Skin epidermis (tissue), 12 donors: ENCODE measurements around the gene TMEM63C.

Experiments used
- H3K27ac ChIP-seq, 21 experiments: fragments of 200-600 bp; sonication (generic) in 11 of 21; one replicate each; pipeline ENCODE4 v1.5.0; 2020; ENCODE audit warnings: mild to moderate bottlenecking in 3 of 21, inconsistent platforms in 2 of 21, moderate library complexity in 2 of 21
- H3K4me3 ChIP-seq, 7 experiments: fragments of 200-600 bp; sonication (generic) in 2 of 7; one replicate each; pipeline ENCODE4 v1.5.0; 2020; ENCODE audit warnings: inconsistent platforms in 2 of 7, mild to moderate bottlenecking in 2 of 7, moderate library complexity in 1 of 7

TMEM63C gene

DNA sequence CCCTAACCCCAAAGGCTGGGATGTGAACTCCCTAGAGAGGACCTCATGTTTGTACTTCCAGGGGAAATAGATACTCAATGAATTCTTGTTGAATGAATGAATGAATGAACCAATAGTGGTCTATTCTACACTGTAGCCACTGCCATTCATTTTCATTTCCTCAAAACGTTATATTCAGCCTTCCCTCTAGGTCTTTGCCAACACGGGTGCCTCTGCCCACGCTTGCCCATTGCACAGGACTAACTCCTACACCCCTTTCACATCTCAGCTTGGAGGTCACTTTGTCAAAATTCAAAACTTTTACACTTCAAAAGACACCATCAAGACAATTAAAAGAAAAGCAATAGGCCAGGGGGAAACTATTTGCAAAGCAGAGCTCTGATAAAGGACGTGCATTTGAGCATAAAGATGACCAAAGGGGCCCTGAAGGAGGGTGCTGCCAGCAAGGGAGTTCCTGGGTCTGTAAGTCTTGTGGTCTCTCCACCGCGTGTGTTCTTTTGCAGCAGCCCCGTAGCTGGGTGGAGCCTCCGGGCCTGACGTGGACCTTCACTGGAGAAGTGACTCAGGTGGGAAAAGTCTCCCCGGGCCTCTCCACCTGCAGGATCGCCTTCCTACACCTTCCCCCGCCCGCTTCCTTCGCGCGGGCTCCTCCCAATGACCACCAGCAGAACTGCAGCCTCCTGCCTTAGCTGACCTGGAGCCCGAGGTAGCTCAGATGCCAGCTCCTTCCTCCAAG is 31.5 kb downstream of the TMEM63C start:
- Histone ChIP-seq H3K4me3 (no peak overlapping the region), H3K27ac (no peak overlapping the region)

GRCh38 chr14:77213679-77214016 is 32.0 kb downstream of the TMEM63C start:
- no peak overlapping the region for H3K4me3 ChIP-seq
- H3K27ac ChIP-seq, result no peak overlapping the region

DNA sequence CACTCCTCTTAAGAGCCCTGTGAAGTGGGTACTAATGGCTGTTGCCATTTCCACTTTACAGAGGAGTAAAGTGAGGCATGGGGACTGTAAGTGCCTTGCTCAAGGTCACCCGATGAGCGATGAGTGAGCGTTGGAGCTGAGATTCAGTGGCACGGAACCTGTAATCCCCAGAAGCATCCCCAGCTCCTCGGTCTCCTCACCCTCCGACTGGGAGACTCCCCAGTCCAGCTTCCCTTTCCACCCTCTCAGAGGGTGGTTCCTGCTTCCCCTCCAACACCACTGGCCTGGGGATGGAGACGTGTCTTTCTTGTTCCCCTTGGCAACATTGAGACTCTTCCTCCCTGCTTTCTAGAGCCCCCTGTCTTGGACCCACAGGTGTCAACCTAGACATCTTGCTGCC is 32.6 kb downstream of the TMEM63C start:
- H3K4me3 ChIP-seq, result no peak overlapping the region
- H3K27ac ChIP-seq, result no peak overlapping the region

- H3K4me3 ChIP-seq, result no peak overlapping the region
These were observed 36.0 kb downstream of the TMEM63C start for GRCh38 chr14:77217551-77217950.

DNA sequence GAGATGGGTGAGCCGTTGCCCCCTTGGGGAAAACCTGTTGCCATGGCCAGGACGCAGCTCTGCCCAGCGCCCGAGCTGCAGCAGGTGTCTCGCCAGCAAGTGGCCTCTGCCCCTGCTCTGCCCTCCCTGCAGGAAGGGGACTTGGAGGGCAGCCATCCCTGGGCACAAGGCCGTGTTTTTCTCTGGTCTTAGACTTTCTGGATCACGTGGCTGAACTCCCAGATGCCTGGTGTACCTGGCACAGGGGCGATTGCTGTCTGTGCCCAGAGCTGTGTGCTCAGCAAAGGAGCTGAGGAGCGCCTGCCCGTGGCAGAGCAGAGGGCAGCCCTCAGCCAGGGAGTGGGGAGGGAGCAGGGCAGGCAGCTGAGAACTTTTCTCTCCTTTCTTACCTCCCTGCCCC is 38.0 kb downstream of the TMEM63C start:
- Histone ChIP-seq H3K4me3 (no peak overlapping the region), H3K27ac (no peak overlapping the region)

More at GRCh38 chr14:77217551-77217950, 36.0 kb downstream of the TMEM63C start:
- no peak overlapping the region for H3K27ac ChIP-seq

GRCh38 chr14:77220246-77221017 is 38.8 kb downstream of the TMEM63C start:
- Histone ChIP-seq H3K27ac (no peak overlapping the region), H3K4me3 (no peak overlapping the region)

DNA sequence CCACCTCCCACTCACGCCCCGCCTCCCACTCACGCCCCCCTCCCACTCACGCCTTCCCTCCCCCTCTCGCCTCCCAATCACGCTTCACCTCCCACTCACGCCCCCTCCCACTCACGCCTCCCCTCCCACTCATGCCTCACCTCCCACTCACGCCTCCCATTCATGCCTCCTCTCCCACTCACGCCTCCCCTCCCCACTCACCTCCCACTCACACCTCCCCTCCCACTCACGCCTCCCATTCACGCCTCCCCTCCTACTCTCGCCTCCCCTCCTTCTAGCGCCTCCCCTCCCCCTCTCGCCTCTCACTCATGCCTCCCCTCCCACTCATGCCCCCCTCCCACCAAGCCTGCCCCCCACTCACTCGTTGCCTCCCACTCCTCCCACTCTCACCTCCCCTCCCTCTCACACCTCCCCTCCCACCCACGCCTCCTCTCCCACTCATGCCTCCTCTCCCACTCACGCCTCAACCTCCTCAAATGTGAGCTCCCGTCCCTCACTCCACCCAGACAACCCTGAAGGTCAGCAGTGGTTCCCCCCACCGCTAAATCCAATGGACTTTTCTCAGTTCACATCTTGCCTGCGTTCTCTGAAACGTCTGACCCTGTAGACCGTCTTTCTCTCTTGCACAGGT is 39.8 kb downstream of the TMEM63C start:
- Histone ChIP-seq H3K4me3 (no peak overlapping the region), H3K27ac (no peak overlapping the region)

DNA sequence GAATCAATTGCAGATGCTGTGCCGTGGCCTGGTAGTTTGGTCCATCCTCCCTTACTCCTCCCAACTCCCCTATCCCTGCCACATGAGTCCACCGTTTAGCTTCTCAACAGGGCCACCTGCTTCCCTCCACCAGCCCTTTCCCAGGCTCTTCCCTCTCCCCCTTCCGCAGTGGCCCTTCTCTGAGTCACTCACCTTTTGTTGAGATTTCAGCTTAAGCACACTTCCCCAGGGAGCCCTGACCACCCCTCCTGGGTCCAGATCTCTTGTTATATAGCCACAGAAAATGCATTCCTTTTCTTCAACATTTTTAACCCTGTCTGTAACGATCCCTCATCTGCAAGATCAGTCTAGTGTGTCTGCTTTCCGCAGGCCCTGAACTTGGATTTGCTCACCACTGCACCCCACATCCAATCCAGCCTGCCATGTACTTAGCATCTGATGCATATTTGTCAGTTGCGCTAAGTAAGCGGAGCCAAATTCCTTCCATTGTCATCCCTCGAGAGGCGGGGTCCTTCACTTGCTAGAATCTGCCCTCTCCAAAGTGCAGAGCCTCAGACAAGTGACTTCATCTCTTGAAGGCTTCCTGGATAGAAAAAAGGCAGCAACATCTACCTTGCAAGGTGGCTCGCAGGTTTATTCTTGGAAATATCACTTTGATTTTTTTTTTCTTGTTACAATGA is 41.1 kb downstream of the TMEM63C start:
- no peak overlapping the region for H3K4me3 ChIP-seq
- no peak overlapping the region for H3K27ac ChIP-seq

GRCh38 chr14:77224212-77224611 is 42.6 kb downstream of the TMEM63C start:
- Histone ChIP-seq H3K27ac (no peak overlapping the region), H3K4me3 (no peak overlapping the region)

- Histone ChIP-seq H3K4me3 (no peak overlapping the region), H3K27ac (no peak overlapping the region)
These were observed 43.7 kb downstream of the TMEM63C start for GRCh38 chr14:77225254-77225653.

GRCh38 chr14:77225892-77226557 is 44.4 kb downstream of the TMEM63C start:
- H3K4me3 ChIP-seq, result no peak overlapping the region
- H3K27ac ChIP-seq, result no peak overlapping the region

- Histone ChIP-seq H3K4me3 (no peak overlapping the region), H3K27ac (no peak overlapping the region)
These were observed 46.5 kb downstream of the TMEM63C start for GRCh38 chr14:77228056-77228455.

DNA sequence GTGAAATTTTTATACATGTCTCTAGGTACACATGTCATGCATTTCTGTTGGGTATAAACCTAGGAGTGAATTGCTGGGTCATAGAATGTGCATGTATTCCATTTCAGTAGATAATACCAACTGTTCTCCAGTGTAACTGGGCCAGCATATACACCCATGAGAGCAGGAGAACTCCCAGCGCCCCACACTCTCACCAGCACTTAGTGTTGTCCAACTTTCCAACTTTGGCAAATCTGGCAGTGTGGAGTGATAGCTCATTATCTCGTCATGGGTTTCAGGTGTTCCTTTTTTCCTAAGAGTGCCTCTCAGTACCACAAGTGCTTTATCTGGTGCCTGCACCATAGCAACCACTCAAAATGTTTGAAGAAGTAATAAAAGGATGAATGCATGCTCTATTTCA is 49.3 kb downstream of the TMEM63C start:
- no peak overlapping the region for H3K4me3 ChIP-seq
- no peak overlapping the region for H3K27ac ChIP-seq

GRCh38 chr14:77231721-77232120 is 50.1 kb downstream of the TMEM63C start:
- no peak overlapping the region for H3K4me3 ChIP-seq
- H3K27ac ChIP-seq, result no peak overlapping the region

DNA sequence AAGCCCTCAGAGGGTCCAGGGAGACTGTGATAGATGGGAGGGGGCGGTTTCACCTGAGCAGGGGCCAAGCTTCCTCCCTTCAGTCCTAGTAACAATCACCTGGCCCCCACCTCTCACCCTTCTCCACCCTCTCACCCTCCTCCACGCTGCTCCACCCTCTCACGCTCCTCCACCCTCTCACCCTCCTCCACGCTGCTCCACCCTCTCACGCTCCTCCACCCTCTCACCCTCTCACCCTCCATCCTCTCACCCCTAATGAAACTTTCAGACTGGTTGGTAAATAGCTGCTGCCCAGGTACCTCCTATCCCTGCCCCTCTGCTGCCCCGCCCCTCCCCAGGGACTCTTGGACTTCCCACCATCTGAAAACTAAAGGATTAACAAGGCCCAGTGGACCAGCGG is 55.2 kb downstream of the TMEM63C start:
- Histone ChIP-seq H3K27ac (no peak overlapping the region), H3K4me3 (no peak overlapping the region)

- Histone ChIP-seq H3K4me3 (no peak overlapping the region), H3K27ac (no peak overlapping the region)
These were observed 56.8 kb downstream of the TMEM63C start for GRCh38 chr14:77238356-77238755.

GRCh38 chr14:77238996-77239395 is 57.4 kb downstream of the TMEM63C start:
- H3K27ac ChIP-seq, result no peak overlapping the region

DNA sequence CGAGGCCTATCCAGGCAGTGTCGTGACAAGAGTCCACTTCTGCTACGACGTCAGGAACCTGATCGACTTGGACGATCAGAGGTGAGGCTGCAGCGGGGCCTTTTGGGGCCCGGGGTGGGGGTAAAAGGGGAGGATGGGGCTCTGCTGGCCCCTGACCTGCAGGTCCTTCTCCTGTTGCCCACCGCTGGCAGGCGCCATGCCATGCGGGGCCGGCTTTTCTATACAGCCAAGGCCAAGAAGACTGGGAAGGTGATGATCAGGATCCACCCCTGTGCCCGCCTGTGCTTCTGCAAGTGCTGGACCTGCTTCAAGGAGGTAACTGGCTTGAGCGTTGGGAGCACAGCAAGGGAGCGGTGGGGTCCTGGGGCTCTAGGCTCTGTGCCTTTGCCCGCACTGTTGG is 57.8 kb downstream of the TMEM63C start:
- Histone ChIP-seq H3K27ac (no peak overlapping the region), H3K4me3 (no peak overlapping the region)

More at GRCh38 chr14:77238996-77239395, 57.4 kb downstream of the TMEM63C start:
- no peak overlapping the region for H3K4me3 ChIP-seq

DNA sequence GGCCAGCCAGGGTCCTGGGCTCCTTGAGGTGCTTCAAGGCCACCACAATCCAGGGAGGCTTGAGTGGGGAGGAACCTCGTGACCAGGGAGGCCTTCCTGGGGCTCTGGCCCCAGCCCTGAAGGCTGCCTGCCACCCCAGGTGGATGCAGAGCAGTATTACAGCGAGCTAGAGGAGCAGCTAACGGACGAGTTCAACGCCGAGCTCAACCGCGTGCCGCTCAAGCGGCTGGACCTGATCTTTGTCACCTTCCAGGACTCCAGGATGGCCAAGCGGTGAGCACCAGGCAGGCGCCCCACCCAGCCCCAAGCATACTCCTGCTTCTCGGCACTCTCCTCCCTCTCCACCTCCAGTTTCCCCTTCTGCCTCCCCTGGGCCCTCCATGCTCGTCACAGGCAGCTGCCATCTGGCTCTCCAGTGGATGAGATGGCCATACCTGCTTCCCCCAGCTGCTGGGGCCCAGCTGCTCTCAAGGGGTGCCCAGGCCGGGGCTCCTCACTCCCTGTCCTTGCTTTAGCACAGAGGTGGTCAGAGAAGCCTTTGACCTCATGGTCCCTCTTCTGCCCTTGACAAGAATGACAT is 58.8 kb downstream of the TMEM63C start:
- H3K27ac ChIP-seq, result no peak overlapping the region
- no peak overlapping the region for H3K4me3 ChIP-seq

DNA sequence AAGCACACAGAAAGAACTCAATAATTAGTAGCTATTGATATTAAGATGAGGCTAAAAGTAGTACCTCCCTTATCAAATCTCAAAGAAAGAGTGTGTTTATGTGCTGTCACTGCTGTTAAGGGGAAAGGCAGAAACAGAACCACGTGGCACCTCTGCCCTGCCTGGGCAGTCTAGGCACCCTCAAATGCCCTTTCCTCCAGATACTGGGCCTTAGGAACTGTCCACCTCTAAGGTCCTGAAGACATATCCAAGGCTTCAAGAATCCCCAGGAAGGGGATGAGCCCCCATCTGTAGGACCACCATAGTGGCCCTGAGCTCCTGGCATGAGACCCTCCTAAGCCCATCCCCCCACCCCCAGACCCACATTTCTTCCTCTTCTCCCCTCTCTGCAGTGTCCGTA is 60.4 kb downstream of the TMEM63C start:
- H3K4me3 ChIP-seq, result no peak overlapping the region
- no peak overlapping the region for H3K27ac ChIP-seq
